ENCODE data around the gene TLCD1.
"Not testable (repeated sequence)": the region's sequence is repeated elsewhere in the genome, so short reads cannot be mapped to it uniquely, and the experiment has no call there.

The TLCD1 gene

GRCh38 chr17:28747051-28747691, 21.1 kb upstream of the TLCD1 start:
- DNase-seq (ENCODE audit: low read depth in 2 of 2) = no peak

GRCh38 chr17:28746611-28747050, 20.6 kb upstream of the TLCD1 start:
- DNase-seq (ENCODE audit: low read depth in 2 of 2) = no peak

GRCh38 chr17:28745786-28746411, 19.9 kb upstream of the TLCD1 start:
- no peak for DNase-seq (ENCODE audit: low read depth in 2 of 2)

- peak in 1 of 2 donors; percentile 28 for DNase-seq (ENCODE audit: low read depth in 2 of 2)
These were observed 19.1 kb upstream of the TLCD1 start for GRCh38 chr17:28744972-28745785.

- peak; percentile 52 to 60 for DNase-seq (ENCODE audit: low read depth in 2 of 2)
These were observed 18.3 kb upstream of the TLCD1 start for GRCh38 chr17:28744104-28744971.

- DNase-seq (ENCODE audit: low read depth in 2 of 2) = peak; percentile 76 to 77
These were observed 17.4 kb upstream of the TLCD1 start, which contains the start of gene TRAF4 for GRCh38 chr17:28743243-28744103. TRAF4 (plus strand) TSS chr17:28744011; CDS start chr17:28744113, 102 bp downstream.

- no peak for DNase-seq (ENCODE audit: low read depth in 2 of 2)
These were observed 15.6 kb upstream of the TLCD1 start for GRCh38 chr17:28741358-28742349.

- no peak for DNase-seq (ENCODE audit: low read depth in 2 of 2)
These were observed 14.6 kb upstream of the TLCD1 start for GRCh38 chr17:28740406-28741357.

GRCh38 chr17:28738680-28739384, 12.8 kb upstream of the TLCD1 start:
- DNase-seq (ENCODE audit: low read depth in 2 of 2) = peak in 1 of 2 donors; percentile 59

GRCh38 chr17:28737770-28738679, 12.0 kb upstream of the TLCD1 start:
- no peak for DNase-seq (ENCODE audit: low read depth in 2 of 2)

- no peak for DNase-seq (ENCODE audit: low read depth in 2 of 2)
These were observed 11.3 kb upstream of the TLCD1 start for GRCh38 chr17:28737316-28737715.

- not testable (repeated sequence) for DNase-seq (ENCODE audit: low read depth in 2 of 2)
These were observed 10.1 kb upstream of the TLCD1 start for GRCh38 chr17:28735913-28736769.

GRCh38 chr17:28735242-28735722, 9.2 kb upstream of the TLCD1 start:
- no peak for DNase-seq (ENCODE audit: low read depth in 2 of 2)

- no peak for DNase-seq (ENCODE audit: low read depth in 2 of 2)
These were observed 8.7 kb upstream of the TLCD1 start for GRCh38 chr17:28734712-28735241.

GRCh38 chr17:28733346-28733745, 7.3 kb upstream of the TLCD1 start:
- no peak for DNase-seq (ENCODE audit: low read depth in 2 of 2)
